MV-4-11 (cell line): ENCODE data around the gene ZNRF1.

ENCODE experiments used
- DNase-seq: peaks from one replicate; lab custom pipeline; 2025; lab: John Stamatoyannopoulos, UW

The ZNRF1 gene

DNA sequence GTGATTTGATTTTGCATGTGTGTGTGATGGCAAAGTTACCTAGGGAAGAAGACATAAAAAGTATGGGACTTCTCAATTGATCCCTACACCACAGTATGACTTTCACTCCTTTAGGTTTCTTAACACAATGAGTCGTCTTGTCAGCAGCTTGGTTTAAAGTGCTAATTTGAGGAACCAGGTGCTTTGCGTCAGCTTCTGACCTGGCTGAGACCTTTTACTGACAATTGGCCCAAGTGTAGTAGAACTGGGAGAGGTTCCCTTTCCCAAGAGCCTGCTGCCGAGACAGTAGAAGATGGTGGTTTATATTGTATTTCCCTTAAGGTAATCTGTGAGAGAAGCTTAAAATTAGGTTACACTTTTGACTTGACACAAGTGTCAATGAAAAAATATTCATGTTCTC lies 62.8 kb downstream of the ZNRF1 start:
- peak; percentile 62 for DNase-seq

DNA sequence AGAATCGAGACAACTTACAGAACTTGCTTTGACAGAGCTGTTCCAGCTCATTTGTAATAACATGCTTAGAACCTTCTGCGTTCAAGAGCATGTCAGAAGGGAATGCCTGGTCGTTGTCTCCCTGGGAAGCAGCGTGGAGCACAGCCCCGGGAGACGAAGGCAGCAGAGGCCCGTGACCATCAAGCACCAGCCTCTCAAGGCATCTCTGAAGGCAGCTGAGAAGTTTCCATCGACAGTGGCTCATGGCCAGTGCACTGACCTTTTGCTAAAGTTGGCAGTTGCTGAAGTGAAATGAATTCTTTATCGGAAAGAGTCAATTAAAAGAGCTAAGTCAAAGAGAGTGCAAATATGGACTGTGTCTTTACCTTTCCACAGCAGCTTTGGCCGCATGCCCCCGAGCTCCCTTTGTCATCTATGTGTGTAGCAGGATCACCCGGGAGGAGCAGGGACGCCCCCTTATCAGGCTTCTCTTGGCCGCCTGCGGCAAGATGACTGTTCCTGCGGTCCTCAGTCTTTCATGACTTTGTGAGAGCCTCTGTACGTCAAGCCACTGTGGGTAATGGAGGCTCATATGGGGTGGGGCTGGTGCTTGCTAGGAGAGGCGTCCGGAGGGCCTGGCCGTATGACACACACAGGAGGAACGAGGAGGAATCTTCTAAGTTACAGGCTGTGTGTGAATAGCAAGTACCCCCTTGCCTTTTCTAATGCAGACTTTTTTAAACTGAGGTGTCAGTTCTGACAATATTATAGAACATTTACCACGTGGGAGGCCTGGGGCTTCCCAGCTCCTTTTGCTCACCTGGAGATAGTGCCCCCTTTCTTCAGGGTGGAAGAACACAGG lies 63.5 kb downstream of the ZNRF1 start:
- DNase-seq = no peak

DNA sequence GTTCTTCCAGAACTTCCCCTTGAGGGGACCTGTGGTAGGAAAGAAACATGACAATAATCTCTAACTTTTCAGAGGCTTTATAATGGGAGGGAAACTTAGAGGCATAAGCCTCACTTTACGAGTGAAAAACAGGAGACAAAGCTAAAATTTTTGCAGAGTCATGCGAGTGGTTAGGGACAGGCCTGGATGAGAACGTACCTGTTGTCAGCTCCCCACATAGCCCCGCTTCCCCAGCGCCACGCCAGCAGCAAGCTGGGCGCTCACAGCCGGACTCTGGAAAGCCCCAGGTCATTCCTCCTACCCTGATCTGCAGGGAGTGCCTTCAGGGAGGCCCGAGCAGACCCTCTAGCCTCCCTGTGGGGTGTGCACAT lies 64.1 kb downstream of the ZNRF1 start:
- no peak for DNase-seq

DNA sequence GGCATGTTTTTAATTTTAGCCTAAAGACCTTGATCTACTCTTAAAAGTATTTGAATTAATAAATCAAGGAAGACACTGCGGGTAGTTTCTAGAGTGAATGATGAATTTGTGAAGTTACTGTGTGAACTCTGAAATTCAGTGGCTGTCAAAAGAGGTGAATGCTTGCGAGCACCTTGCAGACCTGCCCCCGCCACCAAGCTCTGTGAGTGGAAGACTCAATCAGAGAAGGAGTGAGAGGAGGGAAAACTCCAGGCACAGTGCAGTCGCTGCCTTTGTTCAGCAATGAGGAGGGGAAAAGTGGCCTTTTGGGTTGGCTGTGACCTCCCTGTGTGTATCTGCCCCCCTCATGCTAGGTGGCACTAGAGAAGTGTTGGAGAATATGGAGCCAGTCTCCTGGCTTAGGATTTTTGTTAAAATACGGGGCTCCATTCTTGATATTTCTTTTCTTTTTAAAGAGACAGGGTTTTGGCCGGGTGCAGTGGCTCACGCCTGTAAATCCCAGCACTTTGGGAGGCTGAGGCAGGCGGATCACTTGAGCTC lies 64.8 kb downstream of the ZNRF1 start:
- DNase-seq = peak; percentile 11

DNA sequence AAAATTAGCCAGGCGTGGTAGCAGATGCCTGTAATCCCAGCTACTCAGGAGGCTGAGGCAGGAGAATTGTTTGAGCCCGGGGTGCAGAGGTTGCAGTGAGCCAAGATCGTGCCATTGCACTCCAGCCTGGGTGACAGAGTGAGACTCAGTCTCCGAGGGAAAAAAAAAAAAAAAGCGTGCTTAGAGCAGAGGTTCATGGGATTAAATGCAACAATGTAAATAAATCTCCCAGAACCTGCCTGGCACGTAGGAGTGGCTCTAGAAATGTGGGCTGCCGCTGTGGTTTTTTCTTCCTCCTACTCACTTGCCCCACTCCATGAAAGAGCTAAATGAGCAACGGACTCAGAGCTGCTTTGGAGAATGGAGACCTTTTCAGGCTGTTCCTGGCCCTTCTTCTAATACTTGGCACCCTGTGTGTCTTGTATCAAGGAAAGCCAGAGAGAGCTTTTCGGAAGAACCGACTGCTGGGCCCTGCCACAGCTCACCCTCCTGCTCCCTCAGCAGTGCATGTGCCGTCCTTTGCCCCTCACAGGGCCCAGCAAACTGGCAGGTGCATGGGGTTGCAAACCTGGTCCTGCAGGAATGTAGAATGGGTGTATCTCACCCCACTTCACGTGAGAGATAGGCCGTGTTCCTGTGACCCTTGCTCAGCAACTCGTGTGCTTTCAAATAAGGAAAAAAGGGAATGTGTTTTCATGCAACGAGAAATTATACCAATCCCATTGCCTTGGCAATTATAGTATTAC lies 65.8 kb downstream of the ZNRF1 start:
- DNase-seq = peak; percentile 96

DNA sequence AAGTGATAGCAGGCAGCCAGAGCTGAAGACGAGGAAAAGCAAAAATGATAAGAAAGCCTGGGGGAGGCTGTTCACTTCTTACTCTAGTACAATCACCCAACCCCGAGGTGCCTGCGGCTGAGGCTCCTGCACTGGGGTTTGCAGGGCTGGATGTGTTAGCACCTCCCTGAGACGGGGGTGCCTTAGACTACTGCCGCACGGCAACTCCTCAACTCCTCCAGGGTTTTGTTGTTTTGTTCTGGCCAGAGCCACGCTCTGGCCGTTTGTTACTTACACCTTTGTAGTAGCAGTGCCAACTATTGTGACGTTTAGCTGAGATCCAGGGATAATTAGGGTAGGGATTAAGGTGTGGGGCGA lies 66.3 kb downstream of the ZNRF1 start:
- no peak for DNase-seq

DNA sequence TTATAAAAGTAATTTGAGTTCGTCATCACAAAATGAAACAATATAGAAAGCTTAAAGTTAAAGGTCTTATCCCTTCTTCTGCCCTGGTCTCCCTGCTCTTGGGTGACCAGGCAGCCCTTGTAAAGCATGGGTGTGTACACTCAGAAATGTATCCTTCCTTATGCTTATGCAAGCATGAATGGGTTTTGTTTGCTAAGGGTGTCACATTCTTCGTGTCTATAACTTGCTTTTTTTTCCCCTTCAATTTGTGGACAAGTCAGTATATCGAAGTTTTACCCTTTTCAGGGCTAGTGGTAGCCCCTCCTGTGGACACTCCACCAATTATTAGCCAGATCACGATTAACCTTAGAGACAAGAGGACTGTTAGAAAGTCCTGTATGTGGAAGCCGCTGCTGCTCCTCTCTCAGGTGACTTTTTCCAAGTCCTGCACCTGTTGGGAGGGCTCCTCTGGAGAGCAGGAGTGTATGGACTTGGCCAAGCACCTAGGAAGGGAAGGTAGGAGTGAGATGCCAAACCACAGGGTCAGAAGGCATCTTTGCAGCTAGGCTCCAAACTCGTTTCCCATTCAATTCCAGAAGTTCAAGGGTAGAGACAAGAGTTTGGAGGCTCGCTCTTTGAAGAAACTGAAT lies 66.8 kb downstream of the ZNRF1 start:
- DNase-seq = peak; percentile 12

DNA sequence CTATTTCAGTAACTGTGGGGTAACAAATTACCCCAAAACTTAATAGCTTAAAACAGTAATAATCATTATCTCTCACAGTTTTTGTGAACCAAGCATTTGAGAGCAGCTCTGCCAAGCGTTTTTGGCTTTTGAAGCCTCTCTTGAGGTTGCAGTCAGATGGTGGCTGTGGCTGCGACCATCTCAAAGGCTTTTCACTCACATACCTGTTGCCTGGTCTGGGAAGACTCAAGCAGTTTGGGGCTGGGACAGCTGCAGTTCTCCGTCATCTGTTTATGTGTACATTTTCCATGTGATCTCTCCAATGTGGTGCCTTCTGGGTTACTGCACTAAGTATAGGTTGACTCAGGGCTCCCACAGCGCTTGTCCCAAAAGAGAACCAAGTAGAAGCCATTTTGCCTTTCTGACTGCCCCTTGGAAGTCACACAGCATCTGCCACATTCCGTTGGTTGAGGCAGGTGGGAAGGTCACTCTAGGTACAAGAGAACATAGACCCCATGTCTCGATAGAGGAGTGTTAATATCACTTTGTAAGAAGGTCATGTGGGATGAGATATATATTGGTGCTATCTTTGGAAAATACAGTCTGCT lies 68.1 kb downstream of the ZNRF1 start:
- DNase-seq = no peak

DNA sequence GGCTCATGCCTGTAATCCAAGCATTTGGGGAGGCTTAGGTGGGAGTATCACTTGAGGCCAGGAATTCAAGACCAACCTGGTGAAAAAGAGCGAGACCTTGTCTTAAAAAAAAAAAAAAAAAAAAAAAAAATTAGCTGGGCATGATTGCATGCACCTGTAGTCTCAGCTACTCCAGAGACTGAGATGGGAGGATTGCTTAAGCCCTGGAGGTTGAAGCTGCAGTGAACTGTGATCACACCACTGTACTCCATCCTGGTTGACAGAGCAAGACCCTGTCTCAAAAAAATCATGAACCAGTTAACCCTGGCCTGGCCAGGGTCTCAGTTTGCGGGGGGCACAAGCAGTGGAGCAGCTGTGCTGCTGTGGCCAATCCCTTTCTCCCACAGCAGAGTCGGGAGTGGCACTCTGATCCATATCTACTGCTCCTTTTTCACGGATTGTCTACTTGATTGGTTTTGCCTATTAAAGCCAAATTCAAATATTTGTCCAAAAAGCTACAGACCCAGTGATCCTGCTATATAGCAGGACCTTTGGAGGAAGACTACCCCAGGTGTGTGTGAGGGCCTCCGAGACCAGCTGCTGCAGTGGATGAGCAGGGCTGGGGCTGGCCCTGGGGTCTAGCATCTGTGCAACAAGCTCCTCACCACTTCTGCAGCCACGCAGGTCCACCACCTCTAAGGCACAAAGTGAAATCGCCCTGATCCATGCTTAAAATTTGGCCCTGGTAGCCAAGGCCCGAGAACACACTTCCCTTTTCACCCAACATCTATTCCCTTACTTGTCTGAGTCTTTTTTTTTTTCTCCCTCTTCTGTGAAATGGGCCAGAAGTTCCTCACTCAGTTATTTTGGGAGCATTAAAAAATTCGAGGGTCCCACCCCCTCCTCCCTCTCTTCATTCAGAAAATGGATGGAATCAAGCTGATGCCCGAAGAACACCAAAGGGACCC lies 69.5 kb downstream of the ZNRF1 start:
- DNase-seq = no peak

DNA sequence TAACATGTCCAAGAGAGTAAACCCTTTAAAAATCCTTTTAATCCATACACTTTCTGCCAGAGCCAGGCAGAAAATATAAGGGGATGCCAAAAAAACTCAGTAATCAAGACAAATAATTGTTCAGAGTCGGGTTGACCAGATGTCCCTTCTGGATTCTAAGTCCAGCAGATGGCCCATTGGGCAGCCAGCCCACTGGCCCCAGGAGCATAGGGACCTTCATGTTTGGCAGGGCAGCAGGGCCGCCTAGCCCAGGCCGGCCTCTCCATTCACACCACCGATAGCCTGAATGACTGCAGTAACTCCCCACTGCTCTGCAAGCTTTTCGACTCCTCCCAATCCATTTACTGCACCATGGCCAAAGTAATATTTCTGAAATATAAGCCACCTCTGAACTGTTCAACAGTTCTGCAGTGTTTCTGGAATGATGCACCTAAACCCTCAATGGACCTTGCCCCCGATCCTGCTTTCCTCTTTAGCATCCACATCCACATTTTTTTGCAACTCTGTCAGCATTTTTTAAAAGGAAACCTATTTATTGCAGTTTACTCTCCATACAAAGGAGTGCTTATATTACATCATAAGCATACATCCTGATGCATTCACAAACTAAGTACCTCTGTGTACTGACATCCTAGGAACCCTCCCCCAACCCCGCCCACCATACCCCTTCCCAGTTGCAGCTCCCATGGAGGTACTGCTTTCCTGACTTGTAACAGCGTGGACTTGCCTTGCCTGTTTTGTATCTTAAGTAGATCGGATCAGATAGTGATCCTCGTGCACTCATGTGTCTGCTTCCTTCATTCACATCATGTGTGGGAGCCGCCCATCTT lies 71.4 kb downstream of the ZNRF1 start:
- DNase-seq = no peak

DNA sequence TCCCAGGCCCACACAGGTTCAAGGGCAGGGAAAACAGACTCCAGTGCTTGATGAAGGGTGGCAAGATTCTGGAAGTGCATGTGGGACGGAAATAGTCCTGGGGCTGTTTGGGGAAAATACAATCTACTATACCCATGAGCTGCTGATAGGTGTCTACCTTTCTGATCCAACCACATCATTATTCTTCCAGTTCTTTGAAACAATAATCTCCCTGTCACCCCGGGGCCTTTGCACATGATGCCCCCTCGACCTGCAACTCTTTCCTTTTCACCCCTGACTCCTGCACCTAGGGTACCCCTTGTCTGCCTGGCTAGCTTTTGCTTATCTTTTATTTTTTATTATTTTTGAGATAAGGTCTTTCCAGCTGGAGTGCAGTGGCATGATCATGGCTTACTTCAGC lies 72.8 kb downstream of the ZNRF1 start:
- no peak for DNase-seq

DNA sequence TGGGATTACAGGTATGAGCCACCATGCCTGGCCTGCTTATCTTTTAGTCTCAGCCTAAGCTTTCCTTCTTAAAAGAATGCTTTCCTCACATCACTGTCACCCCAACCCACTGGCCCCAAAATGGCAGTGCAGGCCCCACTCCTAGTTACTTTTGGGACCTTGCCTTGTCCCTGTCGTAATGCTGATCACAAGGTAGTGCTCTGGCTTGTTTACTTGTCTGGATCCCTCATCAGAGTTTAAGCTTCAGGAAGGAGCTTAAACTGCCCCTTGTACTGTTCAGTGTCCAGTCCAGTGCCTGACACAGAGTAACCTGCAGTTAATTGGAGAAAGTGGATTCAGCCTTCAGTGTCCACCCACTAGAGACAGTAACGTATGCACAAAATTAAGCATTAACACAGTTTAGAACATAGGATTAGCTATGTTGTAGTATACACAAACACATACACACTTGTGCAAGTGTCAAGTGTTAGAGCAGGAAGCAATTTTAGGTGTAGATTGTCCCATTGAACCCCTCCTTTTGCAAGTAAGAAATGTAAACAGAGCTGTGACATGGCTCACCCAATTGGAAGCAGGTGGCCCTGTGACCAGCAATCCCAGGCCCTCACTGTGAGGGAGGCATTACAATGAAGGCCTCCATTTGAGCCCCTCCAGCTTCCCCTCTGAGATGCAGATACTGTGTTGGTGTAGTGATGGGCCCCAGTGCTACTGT lies 73.6 kb downstream of the ZNRF1 start:
- no peak for DNase-seq

DNA sequence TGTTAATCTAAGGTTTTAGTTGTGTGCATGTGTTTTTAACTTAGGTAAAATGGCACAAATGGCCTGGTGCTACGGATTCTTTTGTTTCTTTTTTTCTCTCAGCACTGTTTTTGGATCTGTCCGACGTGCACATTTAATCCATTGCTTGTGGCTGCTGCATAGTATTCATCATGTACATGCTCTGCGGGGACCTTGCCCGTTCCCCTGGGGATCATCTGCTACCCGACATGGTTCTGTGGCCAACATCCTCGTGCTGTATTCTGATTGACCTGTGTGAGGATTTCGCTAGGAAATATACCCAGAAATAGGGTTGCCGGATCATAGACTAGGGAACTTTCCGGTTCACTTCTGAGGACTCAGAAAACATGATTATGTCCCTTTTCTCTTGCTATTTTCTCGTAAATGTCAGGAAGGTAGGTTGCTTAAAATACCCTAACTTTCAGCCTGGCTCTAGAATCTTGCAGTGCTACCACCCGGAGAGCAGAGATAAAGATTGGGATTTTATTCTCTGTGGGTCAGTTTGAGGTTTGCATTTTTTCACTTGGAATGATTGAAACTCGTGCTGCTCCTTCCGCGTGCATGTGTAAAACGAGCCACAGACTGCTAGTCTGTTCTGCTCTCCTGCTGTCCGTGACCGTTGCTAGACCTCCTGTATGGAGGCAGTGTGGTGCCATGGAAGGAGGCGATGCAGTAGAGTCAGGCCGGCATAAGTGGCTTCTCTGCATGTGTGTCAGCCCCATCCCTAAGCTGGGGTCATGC lies 74.9 kb downstream of the ZNRF1 start:
- DNase-seq = no peak

DNA sequence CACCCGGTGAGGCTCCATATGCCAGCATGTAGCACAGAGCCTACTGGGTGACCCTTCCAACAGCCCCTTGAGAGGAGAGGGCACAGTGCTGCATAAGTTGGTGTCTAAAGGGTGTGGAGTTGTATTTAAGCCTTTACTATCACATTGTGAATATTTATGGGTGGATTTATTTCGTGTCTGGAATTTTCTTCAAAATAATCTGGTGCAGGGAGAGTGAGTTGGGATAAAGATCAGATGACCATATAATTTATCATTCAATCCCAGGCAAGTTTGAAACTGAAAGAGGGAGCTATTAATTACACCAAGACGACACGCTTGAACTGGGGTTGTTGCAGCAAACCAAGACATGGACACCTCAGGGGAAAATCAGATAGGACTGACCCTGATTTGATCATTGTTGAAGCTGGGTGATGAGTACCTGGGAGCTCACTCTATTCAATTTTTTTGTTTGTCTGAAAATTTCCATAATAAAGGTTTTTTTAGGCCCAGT lies 75.5 kb downstream of the ZNRF1 start:
- DNase-seq = no peak

DNA sequence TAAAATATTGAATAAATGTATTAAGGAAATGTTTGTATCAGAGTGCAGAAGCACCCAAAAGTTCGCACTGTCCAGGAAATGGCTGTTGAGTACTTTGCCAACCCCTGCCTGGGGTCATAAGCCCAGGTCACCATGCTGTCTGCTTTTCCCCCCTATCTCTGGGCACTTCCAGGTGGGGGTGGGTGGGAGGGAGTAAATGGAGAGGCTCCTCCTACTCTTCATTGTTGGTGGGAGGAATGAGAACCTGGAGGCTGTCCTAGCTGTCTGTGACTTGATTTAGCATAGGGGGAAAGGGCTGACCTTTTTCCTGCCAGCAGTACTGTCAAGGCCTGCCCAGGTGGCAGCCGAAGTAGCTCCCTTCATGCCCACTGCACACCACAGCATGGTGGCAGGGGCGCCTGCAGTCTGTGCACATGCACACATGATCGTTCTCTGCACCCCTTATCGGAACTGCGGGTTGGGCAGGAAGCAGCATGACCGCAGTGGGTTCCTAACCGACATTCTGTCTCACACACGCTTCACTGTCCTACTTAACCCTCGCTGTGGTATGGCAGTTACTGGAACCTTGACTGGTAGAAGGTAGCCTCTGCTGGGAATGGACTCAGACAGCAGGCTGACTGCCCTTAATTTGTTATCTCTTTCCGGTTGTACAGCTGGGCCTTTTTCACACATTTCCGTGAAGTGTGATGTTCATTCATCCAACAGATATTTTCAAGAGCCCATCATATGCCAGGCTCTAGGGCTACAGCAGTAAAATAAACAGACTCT lies 76.3 kb downstream of the ZNRF1 start:
- peak; percentile 98 for DNase-seq

DNA sequence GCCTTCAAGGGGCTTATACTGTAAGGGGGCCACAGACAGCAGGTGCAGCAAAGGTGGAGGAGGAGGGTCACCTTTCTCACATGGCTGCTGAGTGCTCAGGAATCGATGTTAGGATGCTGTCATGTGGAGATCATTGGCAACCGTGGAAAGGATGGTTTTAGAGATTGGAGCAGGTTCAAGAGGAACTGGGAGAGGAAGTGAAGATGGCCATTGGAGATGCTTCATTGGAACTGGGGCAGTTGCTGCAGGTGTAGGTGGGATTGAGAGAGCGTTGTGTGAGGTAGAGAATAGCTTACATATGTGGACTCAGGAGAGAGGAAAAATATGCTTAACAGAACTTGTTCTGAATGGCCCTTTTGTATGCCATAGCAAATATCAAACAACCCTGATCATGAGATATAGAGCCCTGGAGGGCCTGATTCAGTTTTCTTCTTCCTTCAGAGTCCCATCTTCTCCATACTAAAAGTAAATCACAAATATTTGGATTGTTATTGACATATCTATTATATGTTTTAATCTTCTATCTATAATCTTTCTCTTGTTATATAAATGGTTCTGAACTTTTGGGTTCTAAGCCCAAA lies 77.0 kb downstream of the ZNRF1 start:
- peak; percentile 55 for DNase-seq

DNA sequence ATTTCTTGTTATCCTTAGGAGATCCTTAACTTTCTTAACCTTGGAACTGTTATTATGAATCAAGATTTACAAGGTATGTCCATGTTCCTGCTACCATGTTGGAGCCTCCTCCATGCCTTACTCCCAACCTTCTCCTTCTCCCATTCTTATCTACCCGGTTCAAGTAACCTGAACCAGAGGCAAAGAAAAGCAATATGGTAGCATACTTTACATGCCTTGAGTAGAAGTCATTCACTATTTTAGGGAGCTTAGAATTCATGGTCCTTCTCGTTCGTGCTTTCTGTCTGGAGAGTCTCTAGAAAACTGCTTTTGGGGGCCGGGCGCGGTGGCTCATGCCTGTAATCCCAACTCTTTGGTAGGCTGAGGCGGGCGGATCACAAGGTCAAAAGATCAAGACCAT lies 80.1 kb downstream of the ZNRF1 start:
- DNase-seq = no peak
